Natural killer cell (primary cell): ENCODE measurements around the gene PBLD. TPM values are rescaled to one million over a fixed set of nuclear protein-coding genes. Genes with fewer than 3 reads are reported as not detected.
"Not testable (repeated sequence)": the region's sequence is repeated elsewhere in the genome, so short reads cannot be mapped to it uniquely, and the experiment has no call there.

Source experiments
- ATAC-seq, 3 donors: fragments of 150-1000 bp in 2 of 3; fragments of 200-7000 bp in 1 of 3; cut with Tn5 transposase; 1 replicate in 1 of 3; 2 replicates in 2 of 3; pipeline ENCODE4 v1.10.0; 2021; ENCODE audit warnings: mild to moderate bottlenecking in 2 of 3, moderate library complexity in 2 of 3
- DNase-seq, 2 donors: peaks; one replicate each; pipeline versions ENCODE4 v3.0.0 to v3.0.0-alpha.2; 2013 to 2021; ENCODE audit warnings: mixed read lengths in 1 of 2
- H3K27ac ChIP-seq: one replicate; pipeline ENCODE4 v1.5.1; 2013; ENCODE audit warnings: mild to moderate bottlenecking, low read length
- H3K27me3 ChIP-seq: one replicate; pipeline ENCODE4 v1.6.1; 2013; ENCODE audit warnings: low read length; ENCODE audit not compliant: control insufficient read depth, insufficient read depth
- H3K36me3 ChIP-seq: one replicate; pipeline ENCODE4 v1.6.1; 2013; ENCODE audit warnings: low read length; ENCODE audit not compliant: control insufficient read depth, insufficient read depth
- H3K4me1 ChIP-seq: one replicate; pipeline ENCODE4 v1.6.1; 2013; ENCODE audit warnings: low read length; ENCODE audit not compliant: control insufficient read depth, insufficient read depth
- H3K4me3 ChIP-seq: one replicate; pipeline ENCODE4 v1.5.1; 2013; ENCODE audit warnings: low read length
- H3K9me3 ChIP-seq: one replicate; pipeline ENCODE4 v1.6.1; 2013; ENCODE audit warnings: low read length; ENCODE audit not compliant: control insufficient read depth, insufficient read depth
- H3K27ac Mint-ChIP-seq, 2 donors: one replicate each; pipeline ENCODE4 v1.8.0; 2022; ENCODE audit warnings: mild to moderate bottlenecking in 2 of 2, mixed read lengths in 2 of 2, moderate library complexity in 1 of 2
- H3K27me3 Mint-ChIP-seq, 2 donors: one replicate each; pipeline ENCODE4 v1.8.0; 2022; ENCODE audit warnings: low read depth in 2 of 2, mixed read lengths in 2 of 2
- H3K36me3 Mint-ChIP-seq: one replicate; pipeline ENCODE4 v1.8.0; 2022; ENCODE audit warnings: mixed read lengths
- H3K4me1 Mint-ChIP-seq, 2 donors: one replicate each; pipeline ENCODE4 v1.8.0; 2022; ENCODE audit warnings: mixed read lengths in 2 of 2
- H3K4me3 Mint-ChIP-seq: one replicate; pipeline ENCODE4 v1.8.0; 2022; ENCODE audit warnings: mild to moderate bottlenecking, moderate library complexity, mixed read lengths
- H3K9me3 Mint-ChIP-seq, 2 donors: one replicate each; pipeline ENCODE4 v1.8.0; 2022; ENCODE audit warnings: mixed read lengths in 2 of 2
- CTCF ChIP-seq: fragments of 200-600 bp; IDR thresholded peaks from one replicate; pipeline ENCODE4 v1.8.0; 2022; ENCODE audit warnings: antibody characterized with exemption
- WGBS: methylation state at CpG from one replicate; pipeline ENCODE4 v1.1.7; 2013; ENCODE audit warnings: missing lambda C conversion rate; ENCODE audit not compliant: insufficient coverage; 5-methylcytosine and 5-hydroxymethylcytosine counted together
- intact Hi-C: fragments of 100-400 bp; cut with micrococcal nuclease; formaldehyde crosslinking; loops from one replicate; pipeline ENCODE4 v1.14.2; 2022
- total RNA-seq, 4 donors: library from RNA; stranded (reverse); fragments of 120-200 nt in 1 of 4; gene quantifications; one replicate each; pipeline versions ENCODE4 v1.2.3 to v1.2.4, GENCODE V29; 2013 to 2022

The PBLD gene
- total RNA-seq, 3 donors from 2014 or later (not counting 1 experiment from before 2014, with no cell fraction given): 1.4 to 2.1 (median 1.4) TPM

GRCh38 chr10:68247931-68248330 lies 84.8 kb downstream of the PBLD start:
- no peaks in the 10 kb centered on the region for H3K9me3 ChIP-seq
- DNase-seq (no peak), ATAC-seq (no peak)
- intact Hi-C loops: no loop called here
- TF ChIP-seq CTCF: no peak
- H3K36me3 Mint-ChIP-seq: no peaks in the 10 kb centered on the region
- no peaks in the 10 kb centered on the region for H3K9me3 Mint-ChIP-seq
- H3K27me3 Mint-ChIP-seq: peaks cover 4 to 7% of the 10 kb centered on the region in 2 donors
- H3K4me1 ChIP-seq: no peaks in the 10 kb centered on the region
- H3K36me3 ChIP-seq: no peaks in the 10 kb centered on the region
- no peak overlapping the region for H3K27ac ChIP-seq
- WGBS: 87% methylated on average over 6 of the region's 6 CpGs
- H3K4me3 ChIP-seq: no peak overlapping the region
- H3K27me3 ChIP-seq: no peaks in the 10 kb centered on the region
- no peak overlapping the region for H3K27ac Mint-ChIP-seq
- no peak overlapping the region for H3K4me3 Mint-ChIP-seq
- no peaks in the 10 kb centered on the region for H3K4me1 Mint-ChIP-seq

- H3K27me3 ChIP-seq, intact Hi-C loops, ATAC-seq, H3K4me1 ChIP-seq, H3K27me3 Mint-ChIP-seq, H3K4me1 Mint-ChIP-seq, H3K9me3 Mint-ChIP-seq, H3K36me3 Mint-ChIP-seq, H3K36me3 ChIP-seq, DNase-seq, H3K9me3 ChIP-seq, H3K4me3 Mint-ChIP-seq, H3K4me3 ChIP-seq, H3K27ac ChIP-seq, H3K27ac Mint-ChIP-seq: not testable (repeated sequence)
- 98% methylated on average over 7 of the region's 7 CpGs for WGBS
Observed at GRCh38 chr10:68246397-68246796, 86.3 kb downstream of the PBLD start.

GRCh38 chr10:68242051-68242450 lies 90.7 kb downstream of the PBLD start:
- Mint-ChIP-seq H3K27ac (no peak overlapping the region), H3K4me3 (no peak overlapping the region), H3K36me3 (no peaks in the 10 kb centered on the region), H3K4me1 (no peaks in the 10 kb centered on the region), H3K27me3 (peaks cover 0 to 4% of the 10 kb centered on the region in 2 donors), H3K9me3 (no peaks in the 10 kb centered on the region)
- no peaks in the 10 kb centered on the region for H3K4me1 ChIP-seq
- WGBS: 97% methylated on average over 2 of the region's 2 CpGs
- no peaks in the 10 kb centered on the region for H3K27me3 ChIP-seq
- intact Hi-C loops: no loop called here
- no peak overlapping the region for H3K27ac ChIP-seq
- H3K9me3 ChIP-seq: no peaks in the 10 kb centered on the region
- ATAC-seq (no peak), DNase-seq (no peak)
- no peak for TF ChIP-seq CTCF
- no peak overlapping the region for H3K4me3 ChIP-seq
- no peaks in the 10 kb centered on the region for H3K36me3 ChIP-seq

GRCh38 chr10:68239596-68240150 lies 93.1 kb downstream of the PBLD start:
- no peak overlapping the region for H3K27ac ChIP-seq
- H3K27me3 ChIP-seq: no peaks in the 10 kb centered on the region
- no peak for TF ChIP-seq CTCF
- H3K4me3 ChIP-seq: no peak overlapping the region
- no peak overlapping the region for H3K4me3 Mint-ChIP-seq
- no peaks in the 10 kb centered on the region for H3K9me3 Mint-ChIP-seq
- no peaks in the 10 kb centered on the region for H3K36me3 ChIP-seq
- ATAC-seq (no peak), DNase-seq (no peak)
- H3K9me3 ChIP-seq: no peaks in the 10 kb centered on the region
- WGBS: 68% methylated on average over 5 of the region's 5 CpGs
- H3K36me3 Mint-ChIP-seq: no peaks in the 10 kb centered on the region
- H3K4me1 ChIP-seq: no peaks in the 10 kb centered on the region
- H3K27me3 Mint-ChIP-seq: peaks cover 0 to 4% of the 10 kb centered on the region in 2 donors
- intact Hi-C loops: no loop called here
- H3K27ac Mint-ChIP-seq: no peak overlapping the region
- H3K4me1 Mint-ChIP-seq: no peaks in the 10 kb centered on the region
